Measurements from ENCODE around the gene SLCO2A1.

- TF ChIP-seq CTCF (IDR thresholded peaks at IDR 0.05) (no peak), POLR2A (IDR thresholded peaks at IDR 0.05) (no peak)
Observed at GRCh38 chr3:133927540-133928066, 102.1 kb downstream of the SLCO2A1 start.

All from lower leg skin (tissue), 3 donors.